ENCODE measurements around the gene PASD1.
"Not testable (repeated sequence)": the region's sequence is repeated elsewhere in the genome, so short reads cannot be mapped to it uniquely, and the experiment has no call there.

Gene PASD1

DNA sequence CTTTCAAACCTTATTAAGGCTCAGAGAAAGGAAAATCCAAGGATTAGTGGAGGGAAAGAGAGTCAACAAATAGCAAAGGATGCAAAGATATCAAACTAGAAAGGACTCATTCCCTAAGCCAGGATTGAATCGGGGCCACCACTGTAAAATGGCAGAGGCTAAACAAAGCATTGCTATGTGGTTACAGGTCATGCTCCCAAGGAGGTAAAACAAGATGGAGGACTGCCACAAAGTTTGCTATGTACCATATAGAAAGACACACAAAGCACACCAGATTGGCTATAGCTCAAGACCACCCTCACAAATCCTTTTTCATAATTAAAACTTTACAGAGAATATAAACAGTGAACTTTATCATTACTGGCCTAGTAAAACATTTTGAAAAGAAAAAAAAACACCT lies 25.9 kb upstream of the PASD1 start:
- H3K4me3 ChIP-seq (ENCODE audit: control insufficient read depth, low read depth, low read length), result no peak overlapping the region
- DNase-seq (ENCODE audit: low read depth), result no peak
- TF ChIP-seq CTCF (IDR thresholded peaks at IDR 0.05; ENCODE audit: control insufficient read depth, insufficient read depth, low read depth, low read length, missing control alignments), result no peak

DNA sequence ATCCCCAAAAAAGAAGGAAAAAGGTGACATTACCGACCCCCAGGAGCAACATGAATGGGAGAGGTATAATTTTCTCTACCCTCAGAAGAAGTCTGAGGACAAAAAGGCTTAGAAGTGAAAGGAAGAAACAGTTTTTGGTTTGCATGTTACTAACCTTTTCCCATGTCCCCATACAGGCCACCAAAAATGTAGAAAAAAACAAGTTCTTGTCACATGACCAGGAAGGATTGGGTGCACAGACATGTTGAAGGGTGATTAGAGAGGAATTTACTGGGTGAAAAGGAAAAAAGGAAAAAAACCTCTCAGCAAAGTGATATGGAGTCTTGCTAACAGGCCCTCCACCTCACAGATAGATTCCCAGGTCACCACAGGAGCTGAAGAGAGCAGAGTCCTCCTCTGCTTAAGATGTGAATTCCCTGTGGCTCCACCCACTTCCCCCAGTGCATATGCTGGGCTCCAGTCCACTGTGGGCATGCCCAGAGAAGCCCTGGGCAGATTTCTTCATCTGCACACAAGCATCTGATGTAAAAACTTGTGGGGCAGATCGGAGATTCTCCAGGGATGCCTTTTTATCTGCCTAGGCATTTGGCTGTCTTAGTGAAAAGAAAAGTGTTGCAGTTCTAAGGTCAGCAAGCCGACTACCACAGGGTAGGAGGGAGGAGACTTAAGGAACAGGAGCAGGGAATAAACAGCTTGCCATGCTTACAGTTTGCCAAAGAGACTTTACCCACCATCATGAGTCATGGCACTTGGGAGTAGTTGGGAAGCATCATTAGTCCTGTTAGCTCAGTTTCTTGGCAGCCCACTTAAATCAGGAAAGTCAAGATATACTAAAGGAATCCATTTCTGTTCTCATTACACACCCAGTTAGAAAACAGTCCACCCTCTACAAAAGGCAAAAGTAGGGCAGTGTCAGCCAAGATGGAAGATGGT lies 25.0 kb upstream of the PASD1 start:
- TF ChIP-seq CTCF (IDR thresholded peaks at IDR 0.05; ENCODE audit: control insufficient read depth, insufficient read depth, low read depth, low read length, missing control alignments), result no peak
- H3K4me3 ChIP-seq (ENCODE audit: control insufficient read depth, low read depth, low read length), result no peak overlapping the region
- no peak for DNase-seq (ENCODE audit: low read depth)

GRCh38 chrX:151543706-151544105 lies 19.8 kb upstream of the PASD1 start:
- no peak for TF ChIP-seq CTCF (IDR thresholded peaks at IDR 0.05; ENCODE audit: control insufficient read depth, insufficient read depth, low read depth, low read length, missing control alignments)
- no peak overlapping the region for H3K4me3 ChIP-seq (ENCODE audit: control insufficient read depth, low read depth, low read length)
- no peak for DNase-seq (ENCODE audit: low read depth)

DNA sequence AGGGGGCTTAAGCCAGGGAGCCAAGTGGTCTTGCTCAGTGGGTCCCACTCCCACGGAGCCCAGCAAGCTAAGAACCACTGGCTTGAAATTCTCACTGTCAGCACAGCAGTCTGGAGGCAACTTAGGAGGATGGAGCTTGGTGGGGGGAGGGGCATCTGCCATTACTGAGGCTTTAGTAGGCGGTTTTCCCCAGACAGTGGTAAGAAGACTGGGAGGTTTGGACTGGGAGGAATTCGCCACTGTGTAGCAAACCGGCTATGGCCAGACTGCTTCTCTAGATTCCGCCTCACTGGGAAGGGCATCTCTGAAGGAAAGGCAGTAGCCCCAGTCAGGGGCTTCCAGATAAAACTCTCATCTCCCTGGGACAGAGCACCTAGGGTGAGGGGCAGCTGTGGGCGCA lies 17.2 kb upstream of the PASD1 start:
- not testable (repeated sequence) for H3K4me3 ChIP-seq (ENCODE audit: control insufficient read depth, low read depth, low read length); DNase-seq (ENCODE audit: low read depth)

DNA sequence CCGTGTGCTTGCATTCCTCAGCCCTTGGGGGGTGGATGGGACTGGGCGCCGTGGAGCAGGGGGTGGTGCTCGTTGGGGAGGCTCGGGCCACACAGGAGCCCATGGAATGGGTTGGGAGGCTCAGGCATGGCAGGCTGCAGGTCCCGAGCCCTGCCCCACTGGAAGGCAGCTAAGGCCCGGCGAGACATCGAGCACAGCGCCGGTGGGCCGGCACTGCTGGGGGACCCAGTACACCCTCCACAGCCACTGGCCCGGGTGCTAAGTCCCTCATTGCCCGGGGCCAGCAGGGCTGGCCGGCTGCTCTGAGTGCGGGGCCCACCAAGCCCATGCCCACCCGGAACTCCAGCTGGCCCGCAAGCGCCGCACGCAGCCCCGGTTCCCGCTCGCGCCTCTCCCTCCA lies 12.3 kb upstream of the PASD1 start:
- not testable (repeated sequence) for H3K4me3 ChIP-seq (ENCODE audit: control insufficient read depth, low read depth, low read length); DNase-seq (ENCODE audit: low read depth)

DNA sequence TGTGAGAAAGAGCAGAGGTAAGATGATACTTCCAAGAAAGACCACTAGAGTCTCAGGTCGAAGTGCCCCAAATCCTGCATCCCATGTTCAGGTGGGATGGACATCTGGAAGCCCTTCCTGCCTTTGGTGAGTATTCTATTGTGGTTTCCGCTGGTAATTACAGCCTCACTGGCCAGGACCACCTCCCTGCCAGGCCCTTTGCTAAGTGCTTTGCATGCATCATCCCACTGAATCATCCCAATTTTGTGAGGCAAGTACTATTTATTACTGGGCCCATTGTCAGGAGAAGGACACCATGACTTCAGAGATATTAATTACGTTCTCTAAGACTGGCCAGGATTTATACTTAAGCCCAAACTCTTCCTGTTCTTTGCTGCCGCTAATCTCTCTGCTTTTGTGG lies 10.7 kb upstream of the PASD1 start:
- H3K4me3 ChIP-seq (ENCODE audit: control insufficient read depth, low read depth, low read length), result no peak overlapping the region
- TF ChIP-seq CTCF (IDR thresholded peaks at IDR 0.05; ENCODE audit: control insufficient read depth, insufficient read depth, low read depth, low read length, missing control alignments), result no peak
- DNase-seq (ENCODE audit: low read depth), result no peak

GRCh38 chrX:151555301-151555700 lies 8.2 kb upstream of the PASD1 start:
- not testable (repeated sequence) for DNase-seq (ENCODE audit: low read depth); H3K4me3 ChIP-seq (ENCODE audit: control insufficient read depth, low read depth, low read length)

GRCh38 chrX:151562485-151562884 lies 990 bp upstream of the PASD1 start:
- H3K4me3 ChIP-seq (ENCODE audit: control insufficient read depth, low read depth, low read length); DNase-seq (ENCODE audit: low read depth): not testable (repeated sequence)

DNA sequence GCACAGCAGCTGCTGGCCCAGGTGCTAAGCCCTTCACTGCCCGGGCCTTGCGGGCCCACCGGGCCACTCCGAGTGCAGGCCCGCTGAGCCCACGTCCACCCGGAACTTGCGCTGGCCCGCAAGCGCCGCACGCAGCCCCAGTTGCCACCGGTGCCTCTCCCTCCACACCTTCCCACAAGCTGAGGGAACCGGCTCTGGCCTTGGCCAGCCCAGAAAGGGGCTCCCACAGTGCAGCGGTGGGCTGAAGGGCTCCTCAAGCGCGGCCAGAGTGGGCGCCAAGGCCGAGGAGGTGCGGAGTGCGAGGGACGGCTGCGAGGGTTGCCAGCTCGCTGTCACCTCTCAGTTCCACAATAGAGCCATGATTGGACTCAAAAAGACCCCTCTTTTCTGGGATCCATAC lies 472 bp upstream of the PASD1 start:
- not testable (repeated sequence) for H3K4me3 ChIP-seq (ENCODE audit: control insufficient read depth, low read depth, low read length); DNase-seq (ENCODE audit: low read depth)

All from AG09309 (cell line).